Naive thymus-derived CD8-positive, alpha-beta T cell (primary cell): ENCODE data around the gene DCST1. TPM values are rescaled to one million over a fixed set of nuclear protein-coding genes. Genes with fewer than 3 reads are reported as not detected.

Experiments
- ATAC-seq, 2 donors: fragments of 150-1000 bp; cut with Tn5 transposase in 1 of 2; sonication (Bioruptor Pico), chemical (Tn5 transposase) in 1 of 2; 1 replicate in 1 of 2; 2 replicates in 1 of 2; pipeline ENCODE4 v1.10.0; 2021; ENCODE audit warnings: mild to moderate bottlenecking in 2 of 2, moderate library complexity in 2 of 2
- POLR2A ChIA-PET: fragments of 350-600 bp; sonication (Branson Sonifier 250); formaldehyde crosslinking; loops from one replicate; lab custom pipeline; 2021; ENCODE audit warnings: antibody characterized with exemption; lab: Charles Lee
- DNase-seq, 10 donors: peaks; one replicate each; pipeline versions ENCODE4 v3.0.0 to v3.0.0-alpha.2; 2020 to 2022
- H3K27ac Mint-ChIP-seq, 10 donors: one replicate each; pipeline ENCODE4 v1.8.0; 2020 to 2022; ENCODE audit warnings: mild to moderate bottlenecking in 10 of 10, mixed read lengths in 10 of 10, moderate library complexity in 4 of 10, inconsistent platforms in 1 of 10
- H3K27me3 Mint-ChIP-seq, 5 donors: one replicate each; pipeline ENCODE4 v1.8.0; 2021 to 2022; ENCODE audit warnings: mixed read lengths in 5 of 5
- H3K36me3 Mint-ChIP-seq, 3 donors: one replicate each; pipeline ENCODE4 v1.8.0; 2020 to 2022; ENCODE audit warnings: mixed read lengths in 3 of 3, mild to moderate bottlenecking in 2 of 3, inconsistent platforms in 1 of 3
- H3K4me1 Mint-ChIP-seq, 4 donors: one replicate each; pipeline ENCODE4 v1.8.0; 2021 to 2022; ENCODE audit warnings: mixed read lengths in 4 of 4
- H3K4me3 Mint-ChIP-seq, 10 donors: one replicate each; pipeline ENCODE4 v1.8.0; 2020 to 2022; ENCODE audit warnings: mild to moderate bottlenecking in 10 of 10, mixed read lengths in 10 of 10, moderate library complexity in 6 of 10, inconsistent platforms in 1 of 10
- H3K9me3 Mint-ChIP-seq, 9 donors: one replicate each; pipeline ENCODE4 v1.8.0; 2020 to 2022; ENCODE audit warnings: mixed read lengths in 9 of 9, mild to moderate bottlenecking in 3 of 9, inconsistent platforms in 1 of 9, moderate library complexity in 1 of 9
- polyA plus RNA-seq, 3 donors: library from polyadenylated mRNA; unstranded; fragments of 300-500 nt; fragmentation: Illumina TruSeq; gene quantifications; one replicate each; pipeline ENCODE4 v1.2.3, GENCODE V29; 2021
- total RNA-seq, 8 experiments: library from RNA in 2 of 8; stranded (reverse) in 2 of 8; gene quantifications; one replicate each; pipeline ENCODE4 v1.2.3 and lab custom pipeline; 2021 to 2026

The DCST1 gene
- total and polyA plus RNA-seq, 5 experiments from 2014 or later, result not detected

GRCh38 chr1:155063550-155064110 is 30.0 kb downstream of the DCST1 start, which contains the start of gene EFNA4:
TSS of gene EFNA4 (plus strand) at chr1:155063740. CDS start at chr1:155063824, 84 bp downstream.
- peak; percentile 86 to 88 for ATAC-seq
- H3K4me3 Mint-ChIP-seq, result peak within 1 kb of the TSS; percentile 81 to 98 (median 96)
- peaks cover 0 to 16% (median 0%) of the 10 kb centered on the region in 3 donors for H3K36me3 Mint-ChIP-seq
- peak; percentile 67 to 90 (median 80) for DNase-seq
- no peaks in the 10 kb centered on the region for H3K27me3 Mint-ChIP-seq
- H3K27ac Mint-ChIP-seq, result peak within 1 kb of the TSS; percentile 33 to 96 (median 85)
- peaks cover 21 to 50% (median 36%) of the 10 kb centered on the region in 4 donors for H3K4me1 Mint-ChIP-seq
- H3K9me3 Mint-ChIP-seq, result no peaks in the 10 kb centered on the region
- POLR2A ChIA-PET, result interaction anchor here (0.7 to 5.4 kb wide), 9 partner anchors 9 to 108 kb away, joined by 3 to 44 read pairs (median 4); partner anchors contain the start of genes EFNA3 and PBXIP1

DNA sequence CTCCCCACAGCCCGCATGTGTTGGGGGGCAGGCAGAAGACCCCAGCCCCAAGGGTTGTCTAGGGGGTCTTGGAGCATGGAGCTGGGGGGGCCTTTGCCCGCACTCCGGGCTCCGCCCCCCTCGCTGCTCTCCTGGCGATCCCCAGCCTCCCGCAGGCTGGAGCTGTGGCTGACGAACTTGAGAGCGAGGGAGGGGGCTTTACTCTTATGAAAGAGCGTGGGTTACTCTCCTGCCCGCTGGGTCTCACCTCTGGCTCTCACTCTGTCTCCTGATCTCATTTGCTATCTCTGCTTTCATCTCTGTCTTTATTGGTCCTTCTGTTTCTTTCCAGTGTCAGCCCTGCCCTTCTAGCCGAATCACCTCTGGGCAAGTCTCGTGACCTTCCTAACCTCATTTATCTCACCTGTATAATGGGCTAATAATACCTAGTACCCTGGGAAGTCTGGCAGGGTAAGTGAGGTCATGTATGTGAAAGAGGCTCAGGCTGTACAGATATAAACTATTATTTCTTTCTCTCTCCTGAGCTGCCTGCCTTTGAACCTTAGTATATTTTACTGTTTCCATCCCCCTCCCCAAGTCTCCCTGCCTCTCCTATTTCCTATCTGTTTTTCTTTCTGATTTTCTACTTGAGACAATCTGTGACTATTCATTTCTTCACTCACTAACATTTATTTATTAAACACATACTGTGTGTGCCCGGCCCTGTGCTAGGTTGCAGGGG is 30.6 kb downstream of the DCST1 start:
- Mint-ChIP-seq H3K36me3 (peaks cover 0 to 20% (median 0%) of the 10 kb centered on the region in 3 donors), H3K4me3 (peak overlapping the region; percentile 80 to 97 (median 88)), H3K27ac (peak overlapping the region in 8 of 10 donors; percentile 5 to 86 (median 76)), H3K27me3 (no peaks in the 10 kb centered on the region), H3K9me3 (no peaks in the 10 kb centered on the region), H3K4me1 (peaks cover 21 to 50% (median 36%) of the 10 kb centered on the region in 4 donors)
- DNase-seq (no peak), ATAC-seq (peak; percentile 12 to 25)
- POLR2A ChIA-PET, result interaction anchor here (0.8 to 3.9 kb wide), 6 partner anchors 8 to 108 kb away, joined by 3 to 22 read pairs (median 6); partner anchors contain the start of genes EFNA3 and PBXIP1

DNA sequence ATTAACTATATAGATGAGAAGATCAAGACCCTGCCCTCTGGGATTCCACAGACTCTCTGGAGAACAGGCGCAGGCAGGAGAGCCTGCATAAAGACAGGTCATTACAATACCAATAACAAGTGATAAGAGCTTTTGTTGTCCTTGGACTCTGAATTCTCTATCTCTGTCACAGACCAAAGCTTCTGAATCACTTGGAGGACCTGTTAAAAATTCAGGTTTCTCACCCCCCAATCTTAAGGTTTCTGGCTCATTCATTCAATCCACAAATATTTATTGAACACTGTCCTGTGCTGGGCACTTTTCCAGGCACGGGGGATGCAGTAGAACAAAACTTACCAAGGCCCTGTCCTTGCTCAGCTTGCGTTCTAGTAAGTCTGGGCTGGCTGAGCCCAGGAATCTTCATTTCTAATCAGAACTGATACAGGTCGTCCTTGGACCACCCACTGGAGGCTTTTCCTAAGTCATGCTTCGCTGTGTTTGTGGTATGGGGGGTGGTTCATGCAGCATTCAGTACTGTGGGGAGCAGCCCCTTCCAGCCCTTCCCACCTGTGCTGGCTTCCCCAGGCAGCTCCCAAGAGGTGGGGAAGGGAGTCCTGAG is 31.3 kb downstream of the DCST1 start:
- peak overlapping the region; percentile 80 to 97 (median 88) for H3K4me3 Mint-ChIP-seq
- H3K27me3 Mint-ChIP-seq, result no peaks in the 10 kb centered on the region
- POLR2A ChIA-PET, result interaction anchor here (0.7 to 3.9 kb wide), 3 partner anchors 9 to 20 kb away, joined by 3 to 22 read pairs (median 7); partner anchors contain the start of gene EFNA3
- peak overlapping the region in 3 of 10 donors; percentile 70 to 79 (median 72) for H3K27ac Mint-ChIP-seq
- no peak for DNase-seq
- peaks cover 0 to 20% (median 0%) of the 10 kb centered on the region in 3 donors for H3K36me3 Mint-ChIP-seq
- ATAC-seq, result no peak
- H3K9me3 Mint-ChIP-seq, result no peaks in the 10 kb centered on the region
- peaks cover 21 to 50% (median 39%) of the 10 kb centered on the region in 4 donors for H3K4me1 Mint-ChIP-seq

DNA sequence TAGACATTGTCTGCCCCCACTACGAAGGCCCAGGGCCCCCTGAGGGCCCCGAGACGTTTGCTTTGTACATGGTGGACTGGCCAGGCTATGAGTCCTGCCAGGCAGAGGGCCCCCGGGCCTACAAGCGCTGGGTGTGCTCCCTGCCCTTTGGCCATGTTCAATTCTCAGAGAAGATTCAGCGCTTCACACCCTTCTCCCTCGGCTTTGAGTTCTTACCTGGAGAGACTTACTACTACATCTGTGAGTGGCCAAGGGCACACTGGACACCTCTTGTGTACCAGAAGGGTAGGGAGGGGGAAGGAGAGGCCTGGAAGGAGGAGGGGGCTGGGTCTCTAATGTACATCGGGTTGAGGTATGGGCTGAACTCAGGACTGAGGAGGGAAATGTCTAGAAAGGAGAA is 33.2 kb downstream of the DCST1 start:
- no peak for ATAC-seq

GRCh38 chr1:155068599-155068998 is 35.0 kb downstream of the DCST1 start:
- peak overlapping the region in 3 of 10 donors; percentile 8 to 33 (median 29) for H3K27ac Mint-ChIP-seq
- peaks cover 0 to 20% (median 0%) of the 10 kb centered on the region in 3 donors for H3K36me3 Mint-ChIP-seq

More for the DNA sequence above, 33.2 kb downstream of the DCST1 start:
- H3K27me3 Mint-ChIP-seq, result no peaks in the 10 kb centered on the region
- peak overlapping the region in 2 of 10 donors; percentile 39 to 42 for H3K4me3 Mint-ChIP-seq
- H3K36me3 Mint-ChIP-seq, result peaks cover 0 to 20% (median 0%) of the 10 kb centered on the region in 3 donors
- H3K4me1 Mint-ChIP-seq, result peaks cover 19 to 59% (median 43%) of the 10 kb centered on the region in 4 donors
- no peaks in the 10 kb centered on the region for H3K9me3 Mint-ChIP-seq
- POLR2A ChIA-PET, result interaction anchor here (1.0 to 3.9 kb wide), 3 partner anchors 9 to 19 kb away, joined by 3 to 22 read pairs (median 3); partner anchors contain the start of gene ADAM15
- no peak for DNase-seq
- no peak overlapping the region for H3K27ac Mint-ChIP-seq

GRCh38 chr1:155069551-155070157 is 36.0 kb downstream of the DCST1 start:
- Mint-ChIP-seq H3K9me3 (no peaks in the 10 kb centered on the region), H3K27ac (peak overlapping the region in 1 of 10 donors; percentile 32), H3K27me3 (no peaks in the 10 kb centered on the region), H3K36me3 (peaks cover 0 to 20% (median 0%) of the 10 kb centered on the region in 3 donors), H3K4me3 (peak overlapping the region in 2 of 10 donors; percentile 11 to 73), H3K4me1 (peaks cover 15 to 57% (median 42%) of the 10 kb centered on the region in 4 donors)
- ATAC-seq, result no peak
- no peak for DNase-seq
- POLR2A ChIA-PET, result interaction anchor here (1.9 to 2.4 kb wide), 3 partner anchors 11 to 19 kb away, joined by 5 to 14 read pairs (median 6); partner anchors contain the start of gene ADAM15

More at GRCh38 chr1:155068599-155068998, 35.0 kb downstream of the DCST1 start:
- peaks cover 20 to 59% (median 41%) of the 10 kb centered on the region in 4 donors for H3K4me1 Mint-ChIP-seq
- POLR2A ChIA-PET, result interaction anchor here (1.9 kb wide), 1 partner anchor 16 kb away, joined by 6 read pairs; no protein-coding TSS in a partner anchor
- H3K9me3 Mint-ChIP-seq, result no peaks in the 10 kb centered on the region
- H3K27me3 Mint-ChIP-seq, result no peaks in the 10 kb centered on the region
- H3K4me3 Mint-ChIP-seq, result peak overlapping the region in 3 of 10 donors; percentile 22 to 54 (median 42)
- no peak for ATAC-seq
- DNase-seq, result no peak

- H3K27me3 Mint-ChIP-seq, result no peaks in the 10 kb centered on the region
- no peaks in the 10 kb centered on the region for H3K9me3 Mint-ChIP-seq
- ATAC-seq (no peak), DNase-seq (no peak)
- peaks cover 14 to 52% (median 39%) of the 10 kb centered on the region in 4 donors for H3K4me1 Mint-ChIP-seq
- POLR2A ChIA-PET, result interaction anchor here (0.9 to 2.4 kb wide), 6 partner anchors 10 to 114 kb away, joined by 3 to 14 read pairs (median 6); partner anchors contain the start of genes ADAM15 and PBXIP1
- peaks cover 0 to 20% (median 0%) of the 10 kb centered on the region in 3 donors for H3K36me3 Mint-ChIP-seq
- H3K4me3 Mint-ChIP-seq, result peak overlapping the region; percentile 27 to 78 (median 60)
- peak overlapping the region in 4 of 10 donors; percentile 41 to 57 (median 50) for H3K27ac Mint-ChIP-seq
Measured at GRCh38 chr1:155070158-155070621, 36.6 kb downstream of the DCST1 start.

DNA sequence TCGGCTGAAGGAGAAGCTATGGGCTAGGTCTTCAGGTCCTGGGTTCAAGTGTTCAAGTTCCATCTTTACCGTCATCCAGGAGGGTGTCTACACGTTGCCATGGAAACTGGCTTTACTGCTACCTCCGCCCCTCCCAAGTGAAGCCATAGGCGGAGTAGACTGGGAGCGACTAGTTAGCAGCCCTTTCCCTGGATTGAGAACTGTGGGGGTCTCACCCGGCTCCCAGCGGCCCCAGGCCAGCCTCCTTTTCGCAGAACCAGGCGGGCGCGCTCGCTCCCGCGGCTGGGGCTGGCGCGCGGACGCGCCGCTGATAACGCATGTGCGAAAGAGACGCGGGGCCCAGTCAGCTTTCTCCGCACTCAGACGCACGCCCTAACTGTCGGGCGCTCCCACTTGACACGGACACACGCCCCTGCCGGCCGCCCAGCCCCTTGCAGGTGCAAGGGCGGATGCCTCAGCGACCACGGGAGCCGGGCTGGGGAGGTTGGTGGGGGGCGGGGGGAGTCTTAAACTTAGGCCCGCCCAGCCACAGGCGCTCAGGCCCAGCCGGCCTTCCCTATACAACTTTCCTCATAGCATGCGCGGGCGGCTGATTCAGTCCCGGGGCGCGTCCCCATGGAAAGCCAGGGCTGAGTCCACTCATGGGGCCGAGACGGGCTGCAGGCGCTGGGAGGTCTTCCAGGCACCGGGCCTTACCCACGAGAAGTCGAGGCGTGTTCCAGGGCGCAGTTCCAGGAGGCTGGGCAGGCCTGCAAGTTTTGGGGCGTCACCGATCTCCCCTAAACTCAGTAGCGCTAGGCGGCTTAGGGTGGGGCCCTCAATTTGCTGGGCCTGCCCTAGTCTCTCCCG is 37.3 kb downstream of the DCST1 start:
- H3K9me3 Mint-ChIP-seq, result no peaks in the 10 kb centered on the region
- peaks cover 0 to 20% (median 0%) of the 10 kb centered on the region in 3 donors for H3K36me3 Mint-ChIP-seq
- peak overlapping the region in 7 of 10 donors; percentile 41 to 90 (median 57) for H3K27ac Mint-ChIP-seq
- DNase-seq, result peak; percentile 64 to 90 (median 82)
- ATAC-seq, result peak; percentile 97 to 98
- POLR2A ChIA-PET, result interaction anchor here (0.6 to 2.4 kb wide), 6 partner anchors 9 to 115 kb away, joined by 3 to 14 read pairs (median 6); partner anchors contain the start of genes ADAM15 and PBXIP1
- H3K27me3 Mint-ChIP-seq, result no peaks in the 10 kb centered on the region
- H3K4me1 Mint-ChIP-seq, result peaks cover 14 to 51% (median 39%) of the 10 kb centered on the region in 4 donors
- peak overlapping the region; percentile 58 to 78 (median 64) for H3K4me3 Mint-ChIP-seq

DNA sequence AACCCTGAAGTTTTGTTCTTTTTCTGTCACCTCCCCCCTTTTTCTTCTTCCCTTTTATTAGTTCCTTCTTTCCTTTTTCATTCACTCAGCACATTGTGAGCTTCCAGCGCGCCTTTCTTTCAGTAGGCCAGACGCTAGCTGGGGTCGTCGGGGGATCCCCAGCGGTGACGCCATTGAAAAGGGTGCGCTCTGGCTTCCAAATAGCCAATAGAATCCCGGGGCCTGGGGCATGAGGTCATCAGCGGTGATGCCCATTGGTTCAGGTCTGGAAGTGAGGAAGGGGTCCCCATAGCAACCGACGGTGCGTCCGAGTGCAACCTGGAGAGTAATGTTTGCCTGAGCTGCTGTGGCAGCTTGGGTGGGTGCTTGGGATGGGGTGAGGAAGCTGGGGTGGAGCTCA is 38.1 kb downstream of the DCST1 start:
- H3K27me3 Mint-ChIP-seq, result no peaks in the 10 kb centered on the region
- no peak for DNase-seq
- ATAC-seq, result no peak
- H3K9me3 Mint-ChIP-seq, result no peaks in the 10 kb centered on the region
- peaks cover 13 to 43% (median 37%) of the 10 kb centered on the region in 4 donors for H3K4me1 Mint-ChIP-seq
- peaks cover 0 to 15% (median 0%) of the 10 kb centered on the region in 3 donors for H3K36me3 Mint-ChIP-seq
- H3K27ac Mint-ChIP-seq, result peak overlapping the region in 5 of 10 donors; percentile 43 to 88 (median 76)
- POLR2A ChIA-PET, result interaction anchor here (0.6 kb wide), 1 partner anchor 100 kb away, joined by 3 read pairs; no protein-coding TSS in a partner anchor
- H3K4me3 Mint-ChIP-seq, result peak overlapping the region in 9 of 10 donors; percentile 58 to 78 (median 63)

DNA sequence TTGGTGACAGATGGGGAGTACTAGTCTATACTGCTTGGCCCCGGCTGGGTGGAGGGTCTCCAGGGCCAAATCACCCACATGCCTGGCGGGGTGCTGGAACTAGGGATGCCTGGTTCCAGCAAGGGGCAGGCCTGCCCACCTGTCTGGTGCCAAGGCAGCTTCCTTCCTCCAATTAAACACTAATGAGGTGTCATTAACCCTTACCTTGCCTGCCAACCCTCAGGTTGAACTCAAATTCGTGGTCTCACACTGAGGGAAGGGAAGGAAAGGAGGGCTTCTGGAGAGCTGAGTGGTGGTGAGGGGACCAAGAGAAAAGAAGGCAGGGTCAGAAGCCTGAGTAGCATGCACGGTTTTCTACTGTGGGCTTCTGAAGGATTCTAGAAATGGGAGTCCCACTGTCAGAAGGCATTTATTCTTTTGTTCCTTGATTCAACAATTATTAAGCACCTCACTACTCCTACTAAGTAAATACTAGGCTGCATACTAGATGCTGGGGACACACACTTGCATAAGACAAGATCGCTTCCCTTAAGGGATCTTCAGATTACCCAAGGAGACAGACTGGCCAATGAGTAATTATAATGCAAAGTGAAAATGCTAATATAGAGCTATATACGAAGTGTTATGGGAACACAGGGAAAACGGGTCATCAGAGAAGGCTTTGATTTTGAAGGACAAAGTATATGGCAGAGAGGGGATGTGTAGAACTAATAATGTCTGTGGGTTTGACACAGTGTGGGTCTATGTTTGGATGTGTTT is 39.1 kb downstream of the DCST1 start:
- no peaks in the 10 kb centered on the region for H3K27me3 Mint-ChIP-seq
- H3K36me3 Mint-ChIP-seq, result peaks cover 0 to 9% (median 0%) of the 10 kb centered on the region in 3 donors
- POLR2A ChIA-PET, result interaction anchor here (0.5 to 1.0 kb wide), 2 partner anchors 9 to 547 kb away, joined by 5 to 6 read pairs; partner anchors contain the start of gene EFNA4
- no peaks in the 10 kb centered on the region for H3K9me3 Mint-ChIP-seq
- no peak for DNase-seq
- peak overlapping the region in 1 of 10 donors; percentile 73 for H3K4me3 Mint-ChIP-seq
- H3K4me1 Mint-ChIP-seq, result peaks cover 13 to 39% (median 38%) of the 10 kb centered on the region in 4 donors
- ATAC-seq, result no peak
- H3K27ac Mint-ChIP-seq, result peak overlapping the region in 1 of 10 donors; percentile 41
